Karpas-422 (cell line): Measurements from ENCODE around the gene TRIM66. TPM values are rescaled to one million over a fixed set of nuclear protein-coding genes. Genes with fewer than 3 reads are reported as not detected.

ENCODE experiments used
- DNase-seq: peaks from one replicate; pipeline ENCODE4 v3.0.0-alpha.2; 2015
- H2AFZ ChIP-seq: fragments of 200-600 bp; sonication (generic); 2 replicates; pipeline ENCODE4 v1.6.1; 2014; ENCODE audit warnings: antibody characterized with exemption, low read length, mixed read lengths
- H3K27ac ChIP-seq: fragments of 200-600 bp; sonication (generic); 2 replicates; pipeline ENCODE4 v1.5.1; 2014; ENCODE audit warnings: mild to moderate bottlenecking, low read length, moderate library complexity
- H3K27me3 ChIP-seq: fragments of 200-600 bp; sonication (generic); 2 replicates; pipeline ENCODE4 v1.6.1; 2014; ENCODE audit warnings: low read length, mixed read lengths
- H3K36me3 ChIP-seq: fragments of 200-600 bp; sonication (generic); 2 replicates; pipeline ENCODE4 v1.6.1; 2014; ENCODE audit warnings: low read length, mixed read lengths; ENCODE audit not compliant: insufficient read depth
- H3K4me1 ChIP-seq: fragments of 200-600 bp; sonication (generic); 2 replicates; pipeline ENCODE4 v1.6.1; 2014; ENCODE audit warnings: mild to moderate bottlenecking, low read length, mixed read lengths
- H3K4me2 ChIP-seq: fragments of 200-600 bp; sonication (generic); 2 replicates; pipeline ENCODE4 v1.6.1; 2014; ENCODE audit warnings: low read length, low read depth, mild to moderate bottlenecking; ENCODE audit not compliant: poor library complexity, severe bottlenecking
- H3K4me3 ChIP-seq: fragments of 200-600 bp; sonication (generic); 2 replicates; pipeline ENCODE4 v1.5.1; 2014; ENCODE audit warnings: mild to moderate bottlenecking, antibody characterized with exemption, low read length, mixed read lengths
- H3K79me2 ChIP-seq: fragments of 200-600 bp; sonication (generic); 2 replicates; pipeline ENCODE4 v1.6.1; 2014; ENCODE audit warnings: mild to moderate bottlenecking, low read length, mixed read lengths
- H3K9ac ChIP-seq: fragments of 200-600 bp; sonication (generic); 2 replicates; pipeline ENCODE4 v1.6.0; 2014; ENCODE audit warnings: low read length
- H3K9me2 ChIP-seq: fragments of 200-600 bp; sonication (generic), shearing (Covaris generic); replicated peaks from 2 replicates; pipeline ENCODE4 v1.6.0; 2014; ENCODE audit warnings: mild to moderate bottlenecking, low read length, moderate library complexity; ENCODE audit not compliant: insufficient read depth
- H3K9me3 ChIP-seq: fragments of 300-700, 200-600 bp; sonication (generic); 2 replicates; pipeline ENCODE4 v1.6.1; 2014; ENCODE audit warnings: low read length, mixed read lengths
- H4K20me1 ChIP-seq: fragments of 200-600 bp; sonication (generic); 2 replicates; pipeline ENCODE4 v1.6.1; 2014; ENCODE audit warnings: mild to moderate bottlenecking, antibody characterized with exemption, low read length, low read depth; ENCODE audit not compliant: insufficient read depth
- total RNA-seq: library from RNA; depleted of rRNA; stranded (reverse); fragments of >200 nt; shearing (Covaris generic); gene quantifications from 2 replicates; pipeline ENCODE4 v1.2.3, GENCODE V29; 2014; ENCODE audit warnings: low replicate concordance

The TRIM66 gene
- total RNA-seq, 1 experiment from 2014 or later, result 13.3 TPM

GRCh38 chr11:8719211-8719649 is 36.8 kb upstream of the TRIM66 start:
- H4K20me1 ChIP-seq, result no peaks in the 10 kb centered on the region
- H3K4me2 ChIP-seq, result no peak overlapping the region

GRCh38 chr11:8717876-8718753 is 35.6 kb upstream of the TRIM66 start:
- no peaks in the 10 kb centered on the region; the same call in 1 of the 2 replicates for H3K4me1 ChIP-seq
- no peak overlapping the region for H3K4me3 ChIP-seq
- H3K9me3 ChIP-seq, result no peaks in the 10 kb centered on the region
- H4K20me1 ChIP-seq, result no peaks in the 10 kb centered on the region
- H3K9ac ChIP-seq, result no peak overlapping the region
- H3K9me2 ChIP-seq, result no peaks in the 10 kb centered on the region
- H3K79me2 ChIP-seq, result no peaks in the 10 kb centered on the region
- no peaks in the 10 kb centered on the region for H3K27me3 ChIP-seq
- no peak overlapping the region for H3K4me2 ChIP-seq
- no peak for DNase-seq
- H3K27ac ChIP-seq, result no peak overlapping the region
- H3K36me3 ChIP-seq, result no peaks in the 10 kb centered on the region
- no peak overlapping the region; the same call in 1 of the 2 replicates for H2AFZ ChIP-seq

More at GRCh38 chr11:8719211-8719649, 36.8 kb upstream of the TRIM66 start:
- Histone ChIP-seq H3K4me3 (no peak overlapping the region), H2AFZ (no peak overlapping the region), H3K9me3 (no peaks in the 10 kb centered on the region), H3K9ac (no peak overlapping the region), H3K36me3 (no peaks in the 10 kb centered on the region), H3K4me1 (no peaks in the 10 kb centered on the region; the same call in 1 of the 2 replicates), H3K27me3 (no peaks in the 10 kb centered on the region), H3K27ac (no peak overlapping the region), H3K79me2 (no peaks in the 10 kb centered on the region), H3K9me2 (no peaks in the 10 kb centered on the region)
- no peak for DNase-seq

DNA sequence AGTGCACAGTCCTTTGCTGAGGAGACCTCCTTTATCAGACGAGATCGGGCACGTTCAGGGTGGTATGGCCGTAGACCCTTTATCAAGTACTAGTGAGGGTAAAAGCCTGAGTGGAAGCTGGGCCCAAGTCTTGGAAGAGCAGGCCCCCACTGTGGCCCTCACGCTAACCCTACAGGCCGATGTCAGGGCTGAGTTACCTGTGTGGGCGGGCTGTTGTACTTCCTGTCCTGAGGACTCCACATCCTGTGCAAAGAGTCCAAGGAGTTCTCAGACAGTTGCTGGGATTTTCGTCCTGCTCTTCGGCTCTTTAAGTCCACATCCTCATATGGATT is 35.0 kb upstream of the TRIM66 start:
- Histone ChIP-seq H3K9ac (no peak overlapping the region), H2AFZ (no peak overlapping the region; the same call in 1 of the 2 replicates), H3K4me1 (no peaks in the 10 kb centered on the region; the same call in 1 of the 2 replicates), H3K4me2 (no peak overlapping the region), H3K4me3 (no peak overlapping the region), H4K20me1 (no peaks in the 10 kb centered on the region), H3K27ac (no peak overlapping the region), H3K9me2 (no peaks in the 10 kb centered on the region), H3K27me3 (no peaks in the 10 kb centered on the region), H3K79me2 (no peaks in the 10 kb centered on the region), H3K36me3 (no peaks in the 10 kb centered on the region), H3K9me3 (no peaks in the 10 kb centered on the region)
- DNase-seq, result no peak

GRCh38 chr11:8715501-8715900 is 33.0 kb upstream of the TRIM66 start:
- Histone ChIP-seq H3K9ac (no peak overlapping the region), H3K4me3 (no peak overlapping the region), H3K27ac (no peak overlapping the region), H3K9me3 (no peaks in the 10 kb centered on the region), H3K36me3 (no peaks in the 10 kb centered on the region), H3K27me3 (no peaks in the 10 kb centered on the region), H3K79me2 (no peaks in the 10 kb centered on the region), H2AFZ (no peak overlapping the region), H3K4me2 (no peak overlapping the region), H3K4me1 (no peaks in the 10 kb centered on the region; the same call in 1 of the 2 replicates), H3K9me2 (no peaks in the 10 kb centered on the region), H4K20me1 (no peaks in the 10 kb centered on the region)
- DNase-seq, result no peak

GRCh38 chr11:8714622-8715225 is 32.3 kb upstream of the TRIM66 start:
- no peaks in the 10 kb centered on the region; the same call in 1 of the 2 replicates for H3K4me1 ChIP-seq
- no peak overlapping the region for H2AFZ ChIP-seq
- H3K9ac ChIP-seq, result no peak overlapping the region
- no peaks in the 10 kb centered on the region for H3K27me3 ChIP-seq
- no peak for DNase-seq
- H4K20me1 ChIP-seq, result no peaks in the 10 kb centered on the region
- H3K79me2 ChIP-seq, result no peaks in the 10 kb centered on the region
- no peaks in the 10 kb centered on the region for H3K36me3 ChIP-seq
- H3K9me3 ChIP-seq, result no peaks in the 10 kb centered on the region
- H3K4me2 ChIP-seq, result no peak overlapping the region
- H3K27ac ChIP-seq, result no peak overlapping the region
- no peaks in the 10 kb centered on the region for H3K9me2 ChIP-seq
- H3K4me3 ChIP-seq, result no peak overlapping the region

DNA sequence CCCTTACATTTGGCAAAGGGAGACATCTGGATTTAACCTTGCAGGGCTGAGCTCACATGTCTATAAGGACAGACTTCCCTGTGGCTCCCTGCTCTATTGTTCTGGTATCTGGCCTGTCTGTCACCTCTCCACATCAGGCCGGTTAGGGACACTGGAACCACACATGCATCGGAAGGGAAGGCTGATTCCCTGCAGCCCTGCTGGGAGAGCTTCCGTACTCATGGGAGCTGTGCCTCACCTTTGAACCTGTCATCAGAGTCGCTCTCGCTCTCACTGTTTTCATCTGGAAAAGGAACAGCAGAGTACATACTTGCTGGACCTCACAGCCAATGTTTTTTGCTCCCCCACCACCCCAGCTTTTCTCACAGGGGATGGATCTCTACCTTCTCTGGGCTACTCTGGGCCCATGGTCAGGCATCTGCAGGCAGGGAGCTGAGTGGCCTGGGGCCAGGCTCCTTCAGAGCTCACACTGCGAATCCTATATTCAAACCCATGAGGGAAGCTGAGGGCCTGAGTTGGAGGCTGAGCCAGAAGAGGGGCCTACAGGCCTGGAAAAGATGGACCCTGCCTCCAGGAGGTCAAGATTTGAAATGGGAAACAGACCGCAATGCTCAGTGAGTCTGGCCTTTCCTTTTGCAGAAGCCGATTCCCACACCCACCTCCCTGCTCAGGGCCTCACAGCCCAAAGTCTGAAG is 31.4 kb upstream of the TRIM66 start:
- no peak overlapping the region for H3K4me2 ChIP-seq
- H3K27ac ChIP-seq, result no peak overlapping the region
- no peaks in the 10 kb centered on the region for H3K27me3 ChIP-seq
- no peaks in the 10 kb centered on the region for H3K79me2 ChIP-seq
- H4K20me1 ChIP-seq, result no peaks in the 10 kb centered on the region
- H3K9ac ChIP-seq, result no peak overlapping the region
- no peak overlapping the region for H3K4me3 ChIP-seq
- no peaks in the 10 kb centered on the region for H3K36me3 ChIP-seq
- no peaks in the 10 kb centered on the region for H3K9me2 ChIP-seq
- peaks cover 4% of the 10 kb centered on the region; the same call in 1 of the 2 replicates for H3K4me1 ChIP-seq
- DNase-seq, result no peak
- no peak overlapping the region for H2AFZ ChIP-seq
- H3K9me3 ChIP-seq, result no peaks in the 10 kb centered on the region

DNA sequence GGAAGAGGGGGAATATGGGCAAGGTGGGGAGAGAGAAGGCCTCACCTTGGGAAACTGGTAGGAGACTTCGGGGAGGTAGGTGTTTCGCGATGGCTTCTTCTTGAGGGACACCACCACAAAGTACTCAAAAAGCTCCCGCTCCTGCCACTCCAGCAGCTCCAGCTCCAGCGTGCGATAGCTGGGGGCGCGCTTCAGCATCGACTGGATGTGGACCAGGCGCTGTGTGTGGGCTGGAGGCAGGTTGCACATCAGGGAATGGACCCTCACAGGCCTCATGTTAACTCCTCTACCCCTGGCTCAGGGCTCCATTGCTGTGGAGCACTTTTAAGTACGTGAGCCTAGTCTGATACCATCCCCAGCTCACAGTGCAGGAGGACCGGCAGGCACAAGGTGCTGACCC is 30.0 kb upstream of the TRIM66 start:
- Histone ChIP-seq H3K9me2 (no peaks in the 10 kb centered on the region), H3K27ac (no peak overlapping the region), H3K9ac (no peak overlapping the region), H3K9me3 (no peaks in the 10 kb centered on the region), H3K36me3 (no peaks in the 10 kb centered on the region), H3K4me3 (no peak overlapping the region), H3K79me2 (no peaks in the 10 kb centered on the region), H4K20me1 (no peaks in the 10 kb centered on the region), H3K4me2 (no peak overlapping the region), H3K27me3 (no peaks in the 10 kb centered on the region), H2AFZ (no peak overlapping the region), H3K4me1 (peaks cover 6% of the 10 kb centered on the region; the same call in 1 of the 2 replicates)
- DNase-seq, result no peak

DNA sequence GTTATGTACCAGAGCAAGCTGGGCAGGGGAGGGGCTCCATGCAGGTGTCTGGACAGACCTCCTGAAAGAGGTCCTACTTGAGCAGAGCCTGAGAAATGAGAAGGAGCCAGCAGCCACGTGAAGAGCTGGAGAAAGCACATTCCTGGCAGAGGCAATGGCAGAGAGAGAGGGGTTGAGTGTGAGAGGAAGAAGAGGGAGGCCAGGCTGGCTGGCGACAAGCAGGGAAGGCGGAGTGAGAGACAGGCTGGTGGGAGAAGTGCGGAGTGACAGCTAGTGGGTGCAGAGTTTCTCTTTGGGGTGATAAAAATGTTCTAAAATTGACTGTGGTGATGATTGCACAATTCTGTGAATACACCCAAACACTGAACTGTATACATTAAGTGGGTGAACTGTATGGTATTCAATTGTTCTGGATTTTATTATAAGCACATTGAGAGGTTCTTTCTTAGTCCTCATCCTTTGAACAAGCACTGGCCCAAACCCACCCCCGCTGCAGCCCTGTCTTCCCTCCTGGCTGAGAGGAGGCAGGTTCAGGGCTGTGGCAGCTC is 29.5 kb upstream of the TRIM66 start:
- Histone ChIP-seq H3K27ac (no peak overlapping the region), H3K4me2 (no peak overlapping the region), H3K9ac (no peak overlapping the region), H3K36me3 (no peaks in the 10 kb centered on the region), H3K9me2 (no peaks in the 10 kb centered on the region), H3K9me3 (no peaks in the 10 kb centered on the region), H3K27me3 (no peaks in the 10 kb centered on the region), H3K4me1 (peaks cover 6% of the 10 kb centered on the region; the same call in 1 of the 2 replicates), H2AFZ (no peak overlapping the region), H4K20me1 (no peaks in the 10 kb centered on the region), H3K4me3 (no peak overlapping the region), H3K79me2 (no peaks in the 10 kb centered on the region)
- no peak for DNase-seq
